NB4 (cell line): Measurements from ENCODE around the gene S100B.

Experiments
- CTCF ChIP-seq: IDR thresholded peaks from one replicate; pipeline ENCODE4 v1.5.1; 2012; ENCODE audit warnings: low read depth, low read length
- POLR2A ChIP-seq: IDR thresholded peaks from 2 replicates; pipeline ENCODE4 v1.6.1; 2011; ENCODE audit warnings: mild to moderate bottlenecking; ENCODE audit not compliant: insufficient read length; ENCODE audit errors: extremely low read depth

- TF ChIP-seq CTCF (no peak), POLR2A (no peak)
These were observed 46.9 kb downstream of the S100B start for GRCh38 chr21:46557919-46558392.
